ENCODE measurements around the gene KRT86.
"Not testable (repeated sequence)": the region's sequence is repeated elsewhere in the genome, so short reads cannot be mapped to it uniquely, and the experiment has no call there.

KRT86 gene

DNA sequence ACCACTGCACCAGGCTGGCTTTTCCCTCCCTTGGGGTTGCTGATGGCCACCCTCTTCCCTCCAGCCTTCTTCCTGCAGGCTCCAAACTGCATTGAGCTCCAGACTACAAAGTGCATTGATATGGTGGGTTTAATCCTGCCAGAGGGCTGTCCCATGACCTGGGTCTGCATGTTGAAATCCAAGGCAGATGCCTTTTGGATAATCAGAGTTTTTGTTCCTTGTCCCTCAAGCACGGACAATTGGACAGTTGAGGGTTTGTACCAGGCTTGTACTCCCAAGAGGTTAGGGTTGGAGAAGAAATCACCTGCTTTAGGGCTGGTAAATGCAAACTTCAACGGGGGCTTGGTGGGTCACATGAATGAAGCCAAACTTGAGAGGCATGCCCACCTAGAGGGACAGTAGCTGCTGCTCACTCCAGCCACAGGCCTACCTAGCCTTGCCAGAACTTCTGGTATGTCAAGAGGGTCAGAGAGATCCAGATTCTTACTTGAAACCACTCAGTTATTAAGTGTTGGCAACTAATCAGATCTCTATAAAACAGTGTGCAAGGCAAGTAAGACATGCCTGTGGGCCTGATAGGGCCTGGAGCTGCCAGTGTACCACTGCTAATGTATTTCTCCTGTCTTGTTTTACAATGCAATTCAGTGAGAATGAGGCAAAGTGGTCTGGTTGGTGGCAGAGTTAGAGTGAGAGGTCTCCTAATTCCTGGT lies 68.5 kb downstream of the KRT86 start:
- DNase-seq, result no peak
- in situ Hi-C loops (cut with HindIII; ENCODE audit: low pct_ligation_motif_present, low pct_unique_long_range_greater_than_20kb, low sequenced_read_pairs), result no loop called here

DNA sequence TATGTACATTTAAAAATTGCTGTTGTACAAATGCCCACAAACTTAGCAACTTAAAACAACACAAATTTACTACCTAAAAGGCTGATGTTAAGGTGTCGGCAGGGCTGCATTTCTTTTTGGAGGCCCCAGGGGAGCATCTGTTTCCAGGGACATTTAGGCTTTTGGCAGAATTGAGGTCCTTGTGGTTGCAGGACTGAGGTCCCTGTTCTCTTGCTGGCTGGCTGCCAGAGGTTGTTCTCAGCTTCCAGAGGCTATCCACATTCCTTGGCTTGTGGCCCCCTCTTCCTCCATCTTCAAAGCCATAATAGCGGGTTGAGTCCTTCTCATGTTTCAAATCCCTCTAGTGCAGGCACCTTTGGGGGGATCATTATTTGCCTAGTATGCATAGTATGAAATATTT lies 69.1 kb downstream of the KRT86 start:
- in situ Hi-C loops (cut with HindIII; ENCODE audit: low pct_ligation_motif_present, low pct_unique_long_range_greater_than_20kb, low sequenced_read_pairs), result no loop called here
- no peak for DNase-seq

DNA sequence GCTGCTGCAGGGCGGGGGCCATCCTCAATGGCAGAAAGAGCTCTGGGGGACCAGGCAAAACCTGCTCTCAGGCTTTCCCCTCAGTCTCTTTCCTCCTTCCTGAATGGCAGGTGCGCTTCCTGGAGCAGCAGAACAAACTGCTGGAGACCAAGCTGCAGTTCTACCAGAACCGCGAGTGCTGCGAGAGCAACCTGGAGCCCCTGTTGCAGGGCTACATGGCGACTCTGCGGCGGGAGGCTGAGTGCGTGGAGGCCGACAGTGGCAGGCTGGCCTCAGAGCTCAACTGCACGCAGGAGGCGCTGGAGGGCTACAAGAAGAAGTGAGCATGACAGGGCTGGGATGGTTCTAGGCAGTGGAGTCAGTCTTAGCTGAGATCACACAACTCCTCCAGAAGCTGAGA lies 69.7 kb downstream of the KRT86 start:
- in situ Hi-C loops (cut with HindIII; ENCODE audit: low pct_ligation_motif_present, low pct_unique_long_range_greater_than_20kb, low sequenced_read_pairs), result no loop called here
- no peak for DNase-seq

DNA sequence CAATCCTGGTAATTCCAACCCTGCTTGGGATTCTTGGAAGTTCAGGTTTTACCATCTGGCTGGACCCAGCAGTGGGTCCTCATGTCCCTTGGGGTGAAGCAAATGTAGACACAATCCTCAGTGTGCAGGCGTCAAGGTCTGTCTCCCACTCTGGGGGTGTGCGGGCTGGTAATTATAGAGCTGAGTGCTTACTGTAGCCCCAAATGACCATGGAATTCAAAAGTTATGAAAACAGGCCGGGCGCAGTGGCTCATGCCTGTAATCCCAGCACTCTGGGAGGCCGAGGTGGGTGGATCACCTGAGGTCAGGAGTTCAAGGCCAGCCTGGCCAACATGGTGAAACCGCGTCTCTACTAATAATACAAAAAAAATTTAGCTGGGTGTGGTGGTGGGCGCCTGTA lies 70.6 kb downstream of the KRT86 start:
- in situ Hi-C loops (cut with HindIII; ENCODE audit: low pct_ligation_motif_present, low pct_unique_long_range_greater_than_20kb, low sequenced_read_pairs); DNase-seq: not testable (repeated sequence)

DNA sequence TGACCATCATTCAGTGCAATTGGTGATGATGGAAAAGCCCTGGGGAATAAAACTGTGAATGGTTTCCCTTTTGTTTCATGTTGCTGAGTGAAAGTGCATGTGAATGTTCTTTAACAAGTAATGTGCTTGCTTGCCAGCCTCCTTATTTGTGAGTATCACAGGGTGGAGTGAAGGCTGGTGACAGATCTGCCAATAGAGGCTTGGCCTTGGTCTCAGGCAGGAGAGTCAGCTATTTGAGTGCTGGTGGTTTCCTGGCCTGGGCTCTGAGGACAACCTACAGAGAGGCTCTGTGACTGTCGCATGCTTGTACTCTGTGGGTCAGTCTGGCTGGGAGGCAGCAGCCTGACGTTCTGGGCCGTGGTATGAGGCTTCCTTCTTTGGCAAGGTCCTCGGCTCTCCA lies 72.1 kb downstream of the KRT86 start:
- in situ Hi-C loops (cut with HindIII; ENCODE audit: low pct_ligation_motif_present, low pct_unique_long_range_greater_than_20kb, low sequenced_read_pairs), result no loop called here
- no peak for DNase-seq

DNA sequence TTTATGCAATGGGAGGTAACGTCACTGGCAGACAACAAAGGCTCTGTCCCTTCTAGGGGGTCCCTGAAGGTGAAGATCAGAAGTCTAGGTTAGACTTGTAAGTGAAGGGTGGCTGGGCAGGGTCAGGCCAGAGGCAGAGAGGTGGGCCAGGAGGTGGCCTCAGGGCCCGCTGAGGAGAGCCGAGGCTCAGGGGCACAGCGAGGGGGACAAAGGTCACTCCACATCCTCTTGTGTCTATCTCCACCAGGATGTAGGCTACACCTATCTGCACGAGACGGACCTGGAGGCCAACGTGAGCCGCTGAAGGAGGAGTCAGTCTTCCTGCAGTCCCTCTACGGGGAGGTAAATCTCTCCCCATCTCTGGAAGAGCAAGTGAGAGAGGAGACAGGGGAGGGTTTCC lies 72.6 kb downstream of the KRT86 start:
- in situ Hi-C loops (cut with HindIII; ENCODE audit: low pct_ligation_motif_present, low pct_unique_long_range_greater_than_20kb, low sequenced_read_pairs), result no loop called here
- DNase-seq, result no peak

DNA sequence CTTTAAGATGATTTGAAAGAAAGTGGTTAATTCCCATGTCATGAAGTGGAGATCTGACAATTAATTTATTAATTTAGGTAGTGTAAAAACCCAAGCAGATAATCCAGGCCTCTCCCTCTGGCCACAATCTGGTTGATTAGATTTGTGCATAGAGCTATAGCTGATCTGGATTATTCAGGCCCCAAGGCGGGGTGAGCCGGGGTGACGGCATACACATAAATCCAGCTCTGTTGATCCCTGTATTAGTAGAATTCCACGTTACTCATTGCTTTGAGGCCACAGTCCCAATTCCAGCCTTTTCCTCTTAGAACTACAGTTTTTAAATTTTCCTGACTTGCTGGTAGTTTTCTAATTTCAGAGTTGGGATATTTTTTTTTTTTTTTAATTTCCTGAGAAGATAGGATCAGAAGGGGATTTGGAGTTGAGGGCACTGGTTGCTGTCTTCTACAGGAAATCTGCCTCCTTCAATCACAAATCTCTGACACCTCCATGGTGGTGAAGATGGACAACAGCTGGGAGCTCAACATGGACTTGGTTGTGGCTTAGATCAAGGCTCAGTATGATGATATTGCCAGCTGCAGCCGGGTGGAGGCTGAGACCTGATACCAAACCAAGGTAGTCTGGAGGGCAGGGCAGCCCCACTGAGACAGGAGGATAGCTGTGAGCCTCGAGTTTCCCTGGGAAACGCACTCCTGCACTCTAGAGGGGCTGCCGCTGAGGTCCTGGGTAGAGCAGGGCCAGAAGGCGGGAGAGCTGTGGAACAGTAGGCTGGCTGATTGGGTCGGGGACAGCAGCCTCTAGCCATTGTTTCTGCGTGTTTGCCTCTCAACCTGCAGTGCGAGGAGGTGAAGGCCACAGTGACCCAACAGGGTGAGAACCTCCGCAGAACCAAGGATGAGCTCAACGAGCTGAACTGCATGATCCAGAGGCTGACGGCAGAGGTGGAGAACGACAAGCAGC lies 73.4 kb downstream of the KRT86 start:
- in situ Hi-C loops (cut with HindIII; ENCODE audit: low pct_ligation_motif_present, low pct_unique_long_range_greater_than_20kb, low sequenced_read_pairs), result no loop called here
- no peak for DNase-seq

DNA sequence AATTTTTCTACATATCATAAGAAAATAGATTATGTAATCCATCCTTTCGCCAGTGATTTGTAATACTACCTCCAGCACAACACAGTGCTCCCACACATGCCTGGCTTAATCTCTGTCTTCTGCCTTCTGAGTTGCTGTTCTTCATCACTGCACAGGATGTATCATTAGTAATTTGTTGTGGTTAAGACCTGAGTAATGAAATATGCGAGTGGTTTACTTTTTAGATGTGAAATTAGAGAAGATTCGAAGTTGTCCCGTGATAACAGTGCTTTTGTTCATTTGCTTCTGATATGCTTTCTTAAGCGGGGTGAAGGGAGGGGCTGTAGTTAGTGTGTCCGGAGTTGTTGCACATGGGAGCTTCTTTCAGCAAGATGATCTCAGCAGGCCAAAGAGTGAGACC lies 74.8 kb downstream of the KRT86 start:
- no peak for DNase-seq
- in situ Hi-C loops (cut with HindIII; ENCODE audit: low pct_ligation_motif_present, low pct_unique_long_range_greater_than_20kb, low sequenced_read_pairs), result no loop called here

DNA sequence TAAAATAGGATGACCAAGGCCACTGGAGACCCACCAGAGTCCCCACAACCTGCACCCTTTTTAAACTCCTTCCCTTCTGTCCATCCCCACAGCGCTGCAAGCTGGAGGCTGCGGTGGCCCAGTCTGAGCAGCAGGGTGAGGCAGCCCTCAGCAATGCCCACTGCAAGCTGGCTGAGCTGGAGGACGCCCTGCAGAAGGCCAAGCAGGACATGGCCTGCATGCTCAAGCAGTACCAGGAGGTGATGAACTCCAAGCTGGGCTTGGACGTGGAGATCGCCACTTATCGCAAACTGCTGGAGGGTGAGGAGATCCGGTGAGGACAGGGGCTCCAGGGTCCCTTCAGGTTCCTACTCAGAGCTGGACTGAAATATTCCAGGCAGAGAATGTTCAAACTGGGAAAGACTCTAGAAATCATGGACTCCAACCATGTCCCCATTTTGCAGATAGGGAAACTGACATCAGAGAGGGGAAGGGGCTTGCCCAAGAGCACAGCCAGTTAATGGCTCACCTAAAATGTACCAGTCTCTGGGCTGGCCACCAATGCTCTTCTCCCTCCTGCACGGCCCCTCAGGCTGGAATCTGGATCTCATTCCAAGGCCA lies 75.7 kb downstream of the KRT86 start:
- no peak for DNase-seq
- in situ Hi-C loops (cut with HindIII; ENCODE audit: low pct_ligation_motif_present, low pct_unique_long_range_greater_than_20kb, low sequenced_read_pairs), result loop anchor here (25.0 kb wide), 1 partner anchor 637 kb away; no protein-coding TSS in a partner anchor

DNA sequence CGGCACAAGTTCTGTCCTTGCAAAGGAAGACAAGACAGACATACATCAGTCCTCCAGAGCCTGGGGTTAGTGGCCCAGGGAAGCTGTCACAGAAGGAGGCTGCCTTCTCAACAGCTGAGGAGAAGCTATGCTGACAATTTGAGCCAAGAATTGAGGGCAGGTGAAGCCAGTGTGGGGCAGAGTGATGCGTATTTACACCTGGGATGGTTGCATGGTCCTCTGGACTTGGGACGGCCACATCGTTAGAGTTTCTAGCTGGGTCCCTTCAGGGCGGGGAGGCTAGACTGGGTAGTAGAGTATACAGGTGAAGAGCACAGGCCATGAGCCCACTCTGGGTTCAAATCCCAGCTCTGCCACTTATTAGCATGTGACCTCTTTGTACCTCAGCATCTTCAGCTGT lies 76.3 kb downstream of the KRT86 start:
- in situ Hi-C loops (cut with HindIII; ENCODE audit: low pct_ligation_motif_present, low pct_unique_long_range_greater_than_20kb, low sequenced_read_pairs), result loop anchor here (25.0 kb wide), 1 partner anchor 637 kb away; no protein-coding TSS in a partner anchor
- DNase-seq, result no peak

DNA sequence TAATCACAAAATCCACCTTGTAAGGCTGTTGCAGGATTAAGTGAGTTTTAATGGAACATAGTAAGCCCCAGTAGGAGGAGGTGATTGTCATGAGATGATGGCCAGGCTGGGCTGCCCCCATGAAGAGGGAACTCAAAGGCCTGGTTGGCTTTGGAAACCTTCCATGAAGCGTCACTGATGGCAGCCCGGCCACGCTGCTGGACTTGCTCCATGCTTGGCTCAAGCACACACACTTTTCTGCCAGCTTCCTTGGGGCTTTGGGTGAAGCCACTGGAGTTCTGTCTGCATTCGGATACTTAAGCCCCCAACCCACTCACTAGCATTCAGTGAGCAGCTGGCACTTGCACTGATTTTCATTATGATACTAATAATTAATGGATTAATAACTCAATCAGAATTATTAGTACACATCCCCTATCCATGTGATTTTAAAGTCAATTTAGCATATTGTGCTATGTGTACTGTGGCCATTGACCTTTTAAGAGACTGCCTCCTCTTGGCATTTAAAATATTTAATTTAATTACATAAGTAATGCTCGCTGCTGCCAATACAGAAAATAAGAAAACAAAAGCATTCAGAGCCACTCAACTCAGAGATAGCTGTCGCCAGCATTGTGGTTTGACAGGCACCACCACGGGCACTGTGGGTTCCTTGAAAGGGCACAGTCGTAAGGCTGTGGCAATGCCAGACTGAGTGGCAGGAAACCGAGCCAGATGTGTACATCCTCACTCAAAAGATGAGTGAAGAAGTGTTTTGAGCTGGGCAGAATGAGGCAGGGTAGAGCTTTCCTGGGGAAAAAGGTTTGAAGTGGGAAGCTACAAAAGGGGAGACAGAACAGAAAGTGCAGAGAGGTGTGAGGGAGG lies 77.0 kb downstream of the KRT86 start:
- no peak for DNase-seq
- in situ Hi-C loops (cut with HindIII; ENCODE audit: low pct_ligation_motif_present, low pct_unique_long_range_greater_than_20kb, low sequenced_read_pairs), result loop anchor here (25.0 kb wide), 1 partner anchor 636 kb away; no protein-coding TSS in a partner anchor

DNA sequence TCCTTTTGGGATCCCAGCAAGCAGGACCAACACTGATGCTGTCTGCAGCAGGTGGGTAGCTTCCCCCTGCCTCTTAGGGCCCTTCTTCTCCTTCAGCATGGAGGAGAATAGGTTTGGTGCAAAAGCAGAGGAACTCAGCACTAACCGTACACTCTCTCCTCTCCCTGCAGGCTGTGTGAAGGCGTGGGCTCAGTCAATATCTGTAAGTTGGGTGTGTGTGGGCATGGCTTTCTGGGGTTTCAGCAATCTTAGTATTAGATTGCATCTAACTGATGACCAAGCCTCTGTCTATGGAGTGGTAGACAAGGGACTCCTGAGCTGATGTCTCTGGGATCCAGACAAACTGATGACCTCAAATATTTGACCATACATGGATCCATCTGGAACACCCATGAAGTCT lies 78.5 kb downstream of the KRT86 start:
- DNase-seq, result no peak
- in situ Hi-C loops (cut with HindIII; ENCODE audit: low pct_ligation_motif_present, low pct_unique_long_range_greater_than_20kb, low sequenced_read_pairs), result loop anchor here (25.0 kb wide), 1 partner anchor 634 kb away; no protein-coding TSS in a partner anchor

DNA sequence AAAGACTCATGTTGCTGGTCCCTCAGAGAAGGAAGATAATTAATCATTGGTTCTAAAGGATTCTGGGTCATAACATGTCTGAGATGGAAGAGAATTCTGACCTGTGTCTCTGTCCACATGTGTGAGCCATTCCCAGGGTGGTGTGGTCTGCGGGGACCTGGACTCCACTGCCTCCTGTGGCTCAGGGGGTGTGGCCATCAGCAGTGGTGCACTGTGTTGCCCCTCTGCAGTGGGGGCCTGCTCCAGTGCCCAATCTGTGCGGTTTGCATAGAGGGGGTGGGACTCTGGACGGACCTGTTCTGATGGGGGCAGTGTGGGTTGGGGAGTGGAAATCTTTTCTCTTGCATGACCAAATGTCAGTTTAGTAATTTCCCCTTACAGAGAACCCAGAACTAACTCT lies 79.3 kb downstream of the KRT86 start:
- in situ Hi-C loops (cut with HindIII; ENCODE audit: low pct_ligation_motif_present, low pct_unique_long_range_greater_than_20kb, low sequenced_read_pairs), result loop anchor here (25.0 kb wide), 1 partner anchor 634 kb away; no protein-coding TSS in a partner anchor
- no peak for DNase-seq

DNA sequence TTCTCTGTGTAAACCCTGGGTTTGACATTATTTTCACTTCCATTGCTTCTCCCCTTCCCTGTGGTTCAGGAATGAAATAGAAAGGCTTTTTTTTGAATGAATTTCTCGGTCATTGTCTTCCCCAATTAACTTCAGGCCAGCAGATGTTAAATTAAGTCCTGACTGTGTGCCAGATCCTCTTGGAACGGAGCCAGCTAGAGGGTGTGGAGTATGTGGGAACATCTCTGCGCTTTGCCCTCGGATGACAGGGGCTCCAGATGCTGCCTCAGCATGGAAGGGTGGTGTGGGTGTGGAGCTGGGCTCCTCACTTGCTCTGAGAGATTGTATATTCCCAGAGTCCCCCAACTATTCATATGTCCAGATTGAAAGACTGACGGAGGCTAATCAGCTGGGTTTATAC lies 79.8 kb downstream of the KRT86 start:
- no peak for DNase-seq
- in situ Hi-C loops (cut with HindIII; ENCODE audit: low pct_ligation_motif_present, low pct_unique_long_range_greater_than_20kb, low sequenced_read_pairs), result loop anchor here (25.0 kb wide), 1 partner anchor 633 kb away; no protein-coding TSS in a partner anchor

DNA sequence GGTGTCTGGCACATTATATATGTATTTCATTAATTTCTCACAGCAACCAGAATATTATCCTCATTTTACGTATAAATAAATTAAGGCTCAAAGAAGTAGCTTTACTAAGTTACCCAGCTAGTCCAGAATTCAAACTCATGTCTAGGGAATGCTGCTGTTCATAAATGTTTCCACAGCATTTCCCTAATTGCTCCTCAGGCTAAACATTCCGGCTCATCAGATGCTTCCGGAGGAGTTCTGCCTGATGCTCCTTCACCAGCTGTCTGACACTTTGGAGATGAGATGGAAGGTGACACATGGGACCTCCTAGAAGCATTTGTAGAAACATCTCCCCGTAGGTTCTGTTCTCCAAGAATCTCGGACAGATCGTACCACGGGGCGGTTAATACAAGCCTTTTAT lies 80.7 kb downstream of the KRT86 start:
- no peak for DNase-seq
- in situ Hi-C loops (cut with HindIII; ENCODE audit: low pct_ligation_motif_present, low pct_unique_long_range_greater_than_20kb, low sequenced_read_pairs), result loop anchor here (25.0 kb wide), 1 partner anchor 632 kb away; no protein-coding TSS in a partner anchor

DNA sequence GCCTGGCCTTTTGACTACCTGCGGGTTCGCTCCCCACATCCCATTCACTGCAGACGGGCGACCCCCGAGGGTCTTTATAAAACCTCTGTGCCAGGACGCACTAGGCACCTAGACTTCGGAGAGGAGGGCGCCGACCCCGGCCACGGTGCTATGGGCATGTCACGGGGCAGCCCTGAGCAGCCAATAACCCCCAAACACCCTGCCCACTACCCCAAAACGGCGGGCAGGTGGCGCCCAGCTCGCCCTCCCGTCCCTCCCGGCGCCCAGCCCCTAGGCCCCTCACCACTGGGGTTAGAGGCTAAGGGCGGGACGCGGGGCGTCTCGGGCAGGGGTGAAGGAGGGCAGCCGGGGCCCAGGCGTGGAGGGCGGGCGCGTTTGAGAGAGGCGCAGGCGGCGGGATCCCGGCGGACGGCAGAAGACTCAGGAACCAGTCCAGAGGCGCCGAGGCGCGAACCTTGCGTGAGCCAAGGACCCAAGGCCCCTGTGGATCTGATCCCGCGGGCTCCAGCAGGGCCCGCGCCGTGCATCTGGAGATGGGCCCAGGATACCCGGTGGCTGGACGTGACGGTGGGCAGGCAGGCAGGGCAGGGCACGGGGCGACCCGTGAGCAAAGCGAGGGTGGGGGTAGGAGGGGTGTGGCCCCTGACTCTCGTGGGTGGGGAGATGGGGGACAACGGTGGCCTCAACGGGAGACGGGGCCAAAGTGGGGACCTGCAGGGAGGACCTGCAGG lies 81.8 kb downstream of the KRT86 start:
- in situ Hi-C loops (cut with HindIII; ENCODE audit: low pct_ligation_motif_present, low pct_unique_long_range_greater_than_20kb, low sequenced_read_pairs), result loop anchor here (25.0 kb wide), 1 partner anchor 631 kb away; no protein-coding TSS in a partner anchor
- no peak for DNase-seq

DNA sequence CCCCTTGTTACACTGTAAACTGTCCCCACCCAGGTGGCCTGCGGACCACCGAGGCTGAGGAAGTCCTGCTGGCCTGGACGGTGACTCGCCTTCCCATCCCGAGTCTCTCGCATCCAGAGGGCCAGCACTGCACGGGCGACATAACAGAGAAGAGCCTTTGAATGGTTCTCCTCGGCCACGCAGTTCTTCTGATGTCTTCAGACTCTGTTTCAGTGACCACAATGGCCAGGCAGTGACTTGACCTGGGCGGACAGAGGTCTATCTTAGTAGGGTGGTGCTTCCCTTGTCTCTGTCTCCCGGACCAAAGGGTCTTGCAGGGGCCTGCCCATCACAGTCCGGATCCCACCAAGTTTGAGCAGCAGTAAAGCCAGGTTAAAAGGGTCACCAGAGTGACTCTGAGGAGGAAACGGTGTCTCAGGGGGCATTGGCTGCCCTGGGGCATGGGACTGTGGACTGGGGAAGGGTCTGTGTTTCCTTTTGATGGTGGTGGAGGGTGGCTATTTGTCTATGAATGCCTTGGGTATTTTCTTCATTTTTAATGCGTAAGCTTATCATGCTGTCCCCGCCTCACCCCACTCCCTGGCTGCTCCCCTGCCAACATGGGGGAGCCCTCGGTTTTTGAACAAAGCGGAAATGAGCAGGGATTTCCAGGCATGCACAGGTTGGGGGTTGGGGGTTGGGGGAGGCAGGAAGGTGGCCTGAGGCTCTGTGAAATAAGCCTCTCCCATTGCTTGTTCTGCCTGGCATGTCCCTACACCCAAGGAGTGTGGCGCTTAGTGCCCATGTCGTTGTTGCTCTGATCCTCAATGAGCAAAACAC lies 82.5 kb downstream of the KRT86 start:
- no peak for DNase-seq
- in situ Hi-C loops (cut with HindIII; ENCODE audit: low pct_ligation_motif_present, low pct_unique_long_range_greater_than_20kb, low sequenced_read_pairs), result loop anchor here (25.0 kb wide), 1 partner anchor 630 kb away; no protein-coding TSS in a partner anchor
